GM21526 (cell line): ENCODE results near the gene BSCL2.
"Not testable (repeated sequence)": the region's sequence is repeated elsewhere in the genome, so short reads cannot be mapped to it uniquely, and the experiment has no call there.

Experiments used
- ATAC-seq: cut with Tn5 transposase; IDR thresholded peaks from one replicate; pipeline ENCODE4 v1.9.1; 2021; ENCODE audit warnings: moderate library complexity; ENCODE audit not compliant: unreplicated experiment, low FRiP score

The BSCL2 gene

DNA sequence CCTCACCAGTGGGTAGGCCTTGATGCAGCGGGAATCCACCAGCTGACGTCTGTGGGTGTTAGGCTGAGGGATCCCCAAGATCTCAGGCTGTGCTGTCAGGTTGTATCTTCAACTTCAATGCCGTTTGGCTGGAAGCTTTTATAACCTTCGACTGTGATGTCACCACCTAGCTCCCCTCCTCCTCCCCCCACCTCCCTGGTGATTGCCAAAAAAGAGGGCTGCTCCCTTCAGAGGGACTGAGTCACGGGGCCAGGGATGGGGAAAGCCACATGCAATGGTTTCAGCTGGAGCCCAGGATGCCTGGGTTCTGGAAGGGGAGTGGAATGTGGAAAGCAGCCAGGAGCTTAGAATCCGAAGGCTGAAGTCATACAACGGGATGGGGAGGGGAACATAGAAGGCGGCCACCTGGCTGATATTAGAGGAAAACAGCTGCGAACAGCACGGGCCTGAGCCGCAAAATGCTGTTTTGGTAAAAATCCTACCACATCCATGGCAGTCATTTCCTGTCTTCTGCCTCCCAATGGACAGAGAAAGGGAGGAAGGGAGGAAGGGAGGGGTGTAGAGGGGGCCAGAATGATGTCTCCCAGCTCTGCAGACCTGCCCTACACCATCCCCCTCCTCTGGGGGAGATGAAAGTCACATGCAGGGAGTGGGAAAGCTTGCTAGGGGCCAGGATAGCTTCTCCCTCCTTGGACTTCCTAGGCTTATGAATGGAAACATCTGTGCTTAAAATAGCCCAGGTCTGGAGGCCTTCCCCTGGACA is 17.6 kb downstream of the BSCL2 start, which contains the start of gene LRRN4CL:
LRRN4CL (minus strand) TSS at position 110 of the 763 bp plus-strand sequence. CDS start 1,022 bp downstream, outside the sequence.
- ATAC-seq = no peak

DNA sequence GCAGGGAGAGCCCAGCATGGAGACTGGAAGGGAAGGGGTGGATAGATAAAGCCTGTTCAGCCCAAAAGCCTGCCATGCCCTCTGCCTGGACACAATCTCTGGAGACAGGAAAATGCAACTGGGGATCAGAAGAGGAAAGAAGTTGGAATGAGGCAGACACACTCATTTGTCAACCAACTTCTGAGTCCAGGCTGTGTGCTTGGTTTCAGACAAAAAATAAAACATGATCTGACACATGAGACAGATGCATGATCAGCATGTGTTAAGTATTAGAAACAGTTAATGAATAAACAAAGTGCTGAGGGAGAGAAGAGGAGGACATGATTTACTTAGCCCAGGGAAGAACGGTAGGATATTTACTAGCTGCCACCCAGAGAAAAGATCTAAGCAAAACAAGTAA is 18.7 kb downstream of the BSCL2 start:
- ATAC-seq = no peak

DNA sequence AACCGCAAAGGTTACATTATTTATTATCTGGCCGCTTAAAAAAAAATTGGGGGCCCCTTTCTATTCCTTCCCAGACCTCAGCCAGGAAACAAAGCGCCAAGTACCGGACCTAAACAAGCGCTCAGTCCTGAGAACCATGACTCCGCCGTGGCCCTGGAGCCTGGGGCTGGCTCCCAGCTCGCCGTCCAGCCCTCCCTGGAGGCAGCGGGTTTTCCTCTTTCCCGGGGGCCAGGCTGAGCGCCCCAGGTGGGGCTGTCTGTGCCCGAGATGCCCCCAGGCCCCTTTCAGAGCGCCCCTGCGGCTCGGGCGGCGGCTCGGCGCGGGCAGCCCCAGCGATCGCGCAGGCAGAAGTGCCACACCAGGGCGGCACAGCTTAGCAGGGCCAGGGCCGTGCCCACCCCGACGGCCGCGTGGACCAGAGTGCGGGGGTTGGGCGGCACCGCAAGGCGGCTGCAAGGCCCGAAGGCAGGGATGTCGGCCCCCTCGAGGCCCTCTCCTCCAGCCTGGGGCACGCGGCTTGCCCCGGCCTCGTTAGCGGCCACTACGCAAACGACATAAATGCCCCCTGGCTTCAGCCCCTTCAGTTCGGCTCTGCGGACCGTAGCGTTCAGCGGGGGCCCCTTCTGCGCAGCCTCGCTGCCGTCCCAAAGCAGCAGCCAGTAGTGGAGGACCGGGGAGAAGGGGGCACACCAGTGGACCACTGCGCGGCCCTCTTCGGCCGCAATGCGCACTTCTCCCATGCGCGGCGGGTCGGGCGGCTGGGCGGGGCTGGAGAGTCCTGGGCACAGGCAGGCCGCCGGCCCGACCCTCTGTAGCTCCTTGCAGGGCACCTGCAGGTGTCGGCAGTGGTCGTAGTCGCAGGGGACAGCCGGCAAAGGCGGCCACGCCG is 19.5 kb downstream of the BSCL2 start:
- no peak for ATAC-seq

DNA sequence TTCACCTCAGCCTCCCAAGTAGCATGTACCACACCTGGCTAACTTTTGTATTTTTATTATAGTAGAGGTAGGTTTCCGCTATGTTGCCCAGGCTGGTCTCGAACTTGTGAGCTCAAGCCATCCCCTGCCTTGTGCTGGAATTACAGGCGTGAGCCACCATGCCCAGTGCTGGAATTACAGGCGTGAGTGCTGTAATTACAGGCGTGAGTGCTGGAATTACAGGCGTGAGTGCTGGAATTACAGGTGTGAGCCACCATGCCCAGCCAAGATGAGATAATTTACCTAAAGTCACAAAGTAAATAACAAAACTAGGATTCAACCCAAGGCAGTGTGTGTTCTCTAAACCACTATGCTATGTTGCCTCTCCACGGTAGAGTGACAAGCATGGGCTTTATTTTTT is 24.7 kb downstream of the BSCL2 start:
- ATAC-seq = no peak

DNA sequence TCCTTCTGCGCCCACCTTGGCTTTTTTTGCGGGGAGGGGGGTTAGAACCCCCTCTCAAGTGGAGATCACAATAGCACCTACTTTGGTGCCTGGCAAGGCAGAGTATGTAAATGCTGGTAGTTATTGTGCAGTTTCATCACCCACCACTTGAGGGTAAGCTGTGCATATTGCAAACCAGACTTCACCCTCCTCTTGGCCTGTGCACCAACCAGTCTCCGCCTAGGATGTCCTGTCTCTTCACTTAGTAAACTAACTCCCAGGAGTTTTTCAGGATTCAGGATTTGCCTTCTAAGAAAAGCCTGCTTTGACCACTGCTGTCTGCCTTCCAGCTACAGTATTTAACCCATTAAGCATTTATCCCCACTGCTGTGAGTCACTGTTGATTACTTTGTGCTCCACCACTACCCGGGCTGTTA is 26.4 kb downstream of the BSCL2 start:
- no peak for ATAC-seq

DNA sequence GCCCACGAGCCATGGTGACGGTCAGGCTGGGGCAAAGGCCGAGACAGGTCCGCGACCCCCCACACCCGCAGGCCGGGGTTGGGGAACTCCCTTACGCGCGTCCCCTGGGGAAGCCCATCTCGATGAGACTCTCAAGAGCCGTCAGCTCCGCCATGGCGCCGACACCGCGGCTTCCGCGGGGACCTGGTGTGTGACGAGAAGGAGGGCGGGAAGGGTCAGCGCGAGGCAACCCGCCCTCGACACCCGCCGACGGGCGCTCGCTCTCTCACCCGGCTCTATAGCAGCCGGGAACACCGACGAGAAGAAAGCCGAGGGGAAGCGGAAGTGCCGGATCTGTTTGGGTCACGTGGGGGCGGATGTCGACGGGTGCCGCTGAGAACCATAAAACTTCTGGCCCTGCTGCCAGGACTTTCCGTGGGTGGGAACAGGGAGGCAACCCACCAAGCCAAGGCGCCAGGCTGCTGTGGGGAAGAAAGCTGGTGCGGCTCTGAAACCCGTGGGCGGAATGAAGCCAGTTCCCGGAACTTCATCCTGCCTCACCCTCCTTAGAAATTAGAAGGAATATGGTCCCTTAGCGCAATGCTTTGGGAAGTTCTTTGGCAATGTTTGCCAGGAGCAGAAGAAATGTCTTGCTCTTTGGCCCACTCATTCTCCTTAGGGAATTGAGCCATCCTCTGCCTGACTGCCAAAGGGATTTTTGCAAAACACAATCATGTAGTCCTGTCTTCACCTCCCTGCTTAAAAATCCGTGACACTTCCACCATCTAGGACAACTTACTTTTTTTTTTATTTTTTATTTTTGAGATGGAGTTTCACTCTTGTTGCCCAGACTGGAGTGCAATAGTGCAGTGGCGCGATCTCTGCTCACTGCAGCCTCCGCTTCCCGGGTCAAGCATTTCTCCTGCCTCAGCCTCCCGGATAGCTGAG is 28.2 kb downstream of the BSCL2 start, which contains the start of gene UBXN1:
UBXN1 (minus strand) TSS at position 304 of the 927 bp plus-strand sequence; CDS start at position 154, 150 bp downstream.
- ATAC-seq = no peak

DNA sequence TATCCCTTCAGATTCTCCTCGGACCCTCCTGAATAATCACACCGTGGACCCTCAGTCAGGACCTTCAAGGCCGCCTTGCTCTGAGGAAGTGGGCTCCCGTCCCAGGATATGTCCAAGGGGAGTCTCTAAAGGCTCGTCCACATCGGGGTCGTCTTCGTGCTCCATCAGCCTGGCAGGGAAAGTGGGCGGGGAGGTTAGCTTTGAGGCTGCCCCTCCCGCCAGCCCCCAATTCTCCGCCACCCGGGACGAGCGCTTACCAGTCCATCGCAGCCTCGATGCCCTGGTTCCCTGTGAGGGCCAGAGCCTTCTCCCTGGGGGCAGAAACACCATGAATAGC is 28.8 kb downstream of the BSCL2 start:
- ATAC-seq = no peak

DNA sequence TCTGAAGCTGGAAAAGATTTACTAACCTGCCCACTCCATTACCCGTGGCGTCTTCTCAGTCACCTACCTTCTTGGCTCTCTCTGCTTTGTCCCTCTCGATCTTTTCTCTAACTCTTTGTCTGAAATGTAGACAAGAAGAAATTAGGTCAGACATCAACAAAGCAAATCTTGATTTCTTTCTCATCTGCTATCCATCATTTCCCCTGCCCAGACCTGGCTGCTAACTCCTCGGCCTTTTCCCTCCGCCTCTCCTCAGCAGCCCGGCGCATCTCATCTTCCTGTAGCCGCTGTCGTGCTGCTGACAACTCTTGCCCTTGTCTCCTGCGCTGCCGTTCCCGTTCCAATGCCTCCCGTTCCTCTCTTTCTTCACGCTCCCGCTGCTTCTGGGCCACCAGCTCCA is 29.5 kb downstream of the BSCL2 start:
- no peak for ATAC-seq

DNA sequence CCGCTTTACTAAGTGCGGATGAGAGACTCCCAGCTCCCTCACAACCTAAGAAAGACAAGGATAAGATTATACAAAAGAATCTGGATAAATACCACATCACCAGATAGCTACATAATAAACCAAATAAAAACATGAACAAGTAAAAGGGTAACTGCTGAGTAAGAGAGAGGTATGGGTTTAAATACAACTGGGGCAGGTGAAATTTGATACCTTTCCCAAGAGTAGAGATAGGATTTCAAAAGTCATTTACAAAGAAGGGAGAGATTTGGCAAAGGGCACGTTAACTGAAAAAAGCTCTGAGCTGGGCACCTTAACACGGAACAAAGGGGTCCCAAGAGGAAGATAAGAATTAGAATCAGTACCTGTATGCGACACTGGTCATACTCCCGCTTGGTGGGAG is 30.1 kb downstream of the BSCL2 start:
- no peak for ATAC-seq

DNA sequence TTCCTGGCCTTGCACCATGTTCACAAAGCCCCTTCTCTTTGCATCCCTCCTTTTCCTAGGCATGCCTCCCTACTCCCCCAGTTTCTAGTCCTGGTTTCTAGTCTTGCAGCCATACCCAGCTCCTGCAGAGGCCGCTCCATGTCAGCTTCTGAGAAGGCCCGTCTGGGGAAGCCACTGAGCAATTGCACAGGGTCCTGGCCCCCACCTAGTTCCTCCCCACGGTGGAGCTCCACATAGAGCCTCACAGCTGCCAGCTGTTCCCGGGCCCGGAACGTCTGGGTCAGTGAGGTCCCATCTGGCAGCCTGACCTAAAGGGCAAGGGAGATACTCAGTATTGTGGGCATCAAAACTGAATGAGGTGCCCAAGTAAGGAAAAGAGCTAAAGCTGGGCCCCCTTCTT is 30.5 kb downstream of the BSCL2 start:
- ATAC-seq = no peak

DNA sequence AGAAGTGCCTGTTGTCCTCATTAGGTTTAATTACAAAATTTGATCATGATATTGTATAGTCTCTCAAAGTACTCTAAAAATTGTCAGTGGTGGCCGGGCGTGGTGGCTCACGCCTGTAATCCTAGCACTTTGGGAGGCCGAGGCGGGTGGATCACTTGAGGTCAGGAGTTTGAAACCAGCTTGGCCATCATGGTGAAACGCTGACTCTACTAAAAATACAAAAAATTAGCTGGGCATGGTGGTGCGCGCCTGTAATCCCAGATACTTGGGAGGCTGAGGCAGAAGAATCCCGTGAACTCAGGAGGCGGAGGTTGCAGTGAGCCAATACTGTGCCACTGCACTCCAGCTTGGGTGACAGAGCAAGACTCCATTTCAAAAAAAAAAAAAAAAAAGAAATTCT is 31.8 kb downstream of the BSCL2 start:
- ATAC-seq = not testable (repeated sequence)

DNA sequence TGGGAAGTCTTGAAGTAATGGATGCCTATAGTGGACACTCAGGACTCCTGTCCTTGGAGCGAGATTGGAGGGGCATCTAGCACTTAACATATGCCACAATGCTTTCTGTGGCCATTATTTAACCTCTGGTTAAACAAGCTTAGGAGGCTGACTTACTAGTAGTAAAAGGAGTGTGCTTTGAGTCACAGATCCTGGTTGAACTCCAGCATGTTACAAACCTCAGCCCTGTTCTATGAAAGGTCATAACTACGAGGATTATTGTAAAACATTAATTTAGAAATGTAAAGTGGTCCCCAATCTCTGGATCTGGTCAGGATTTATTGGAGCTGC is 34.1 kb downstream of the BSCL2 start:
- no peak for ATAC-seq

DNA sequence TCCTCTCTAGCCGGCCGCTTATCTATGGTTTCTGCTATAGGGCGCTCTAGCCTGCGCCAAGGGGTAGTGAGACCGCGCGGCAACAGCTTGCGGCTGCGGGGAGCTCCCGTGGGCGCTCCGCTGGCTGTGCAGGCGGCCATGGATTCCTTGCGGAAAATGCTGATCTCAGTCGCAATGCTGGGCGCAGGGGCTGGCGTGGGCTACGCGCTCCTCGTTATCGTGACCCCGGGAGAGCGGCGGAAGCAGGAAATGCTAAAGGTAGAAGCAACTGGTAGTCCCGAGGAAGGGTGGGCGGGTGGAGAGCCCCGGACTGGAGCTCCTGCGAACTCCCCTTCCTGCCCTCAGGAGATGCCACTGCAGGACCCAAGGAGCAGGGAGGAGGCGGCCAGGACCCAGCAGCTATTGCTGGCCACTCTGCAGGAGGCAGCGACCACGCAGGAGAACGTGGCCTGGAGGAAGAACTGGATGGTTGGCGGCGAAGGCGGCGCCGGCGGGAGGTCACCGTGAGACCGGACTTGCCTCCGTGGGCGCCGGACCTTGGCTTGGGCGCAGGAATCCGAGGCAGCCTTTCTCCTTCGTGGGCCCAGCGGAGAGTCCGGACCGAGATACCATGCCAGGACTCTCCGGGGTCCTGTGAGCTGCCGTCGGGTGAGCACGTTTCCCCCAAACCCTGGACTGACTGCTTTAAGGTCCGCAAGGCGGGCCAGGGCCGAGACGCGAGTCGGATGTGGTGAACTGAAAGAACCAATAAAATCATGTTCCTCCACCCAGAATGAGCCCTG is 35.4 kb downstream of the BSCL2 start, which contains the start of the genes LBHD1 and UQCC3:
LBHD1 (minus strand) TSS at position 660 of the 782 bp plus-strand sequence. CDS start 2,236 bp downstream, outside the sequence.
UQCC3 (plus strand) TSS at position 66 of the 782 bp plus-strand sequence; CDS start at position 139, 73 bp downstream.
- ATAC-seq = no peak

DNA sequence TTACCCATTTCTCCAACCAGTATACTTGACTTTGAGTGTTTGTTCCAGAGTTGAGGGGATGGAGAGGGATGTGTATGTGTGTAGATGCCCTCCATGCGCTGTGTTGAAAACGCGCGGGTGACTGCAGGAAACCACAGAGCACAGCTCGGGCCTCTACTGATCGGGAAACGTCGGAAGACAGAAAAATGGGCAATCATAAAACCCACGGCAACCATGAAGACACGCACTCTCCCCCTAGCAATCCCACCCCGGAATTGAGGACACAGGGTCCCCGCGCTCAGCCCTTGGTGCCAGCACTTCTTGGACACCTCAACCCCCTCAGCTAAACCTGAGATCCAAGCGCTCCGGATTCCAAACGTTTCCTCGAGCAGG is 36.0 kb downstream of the BSCL2 start:
- no peak for ATAC-seq

DNA sequence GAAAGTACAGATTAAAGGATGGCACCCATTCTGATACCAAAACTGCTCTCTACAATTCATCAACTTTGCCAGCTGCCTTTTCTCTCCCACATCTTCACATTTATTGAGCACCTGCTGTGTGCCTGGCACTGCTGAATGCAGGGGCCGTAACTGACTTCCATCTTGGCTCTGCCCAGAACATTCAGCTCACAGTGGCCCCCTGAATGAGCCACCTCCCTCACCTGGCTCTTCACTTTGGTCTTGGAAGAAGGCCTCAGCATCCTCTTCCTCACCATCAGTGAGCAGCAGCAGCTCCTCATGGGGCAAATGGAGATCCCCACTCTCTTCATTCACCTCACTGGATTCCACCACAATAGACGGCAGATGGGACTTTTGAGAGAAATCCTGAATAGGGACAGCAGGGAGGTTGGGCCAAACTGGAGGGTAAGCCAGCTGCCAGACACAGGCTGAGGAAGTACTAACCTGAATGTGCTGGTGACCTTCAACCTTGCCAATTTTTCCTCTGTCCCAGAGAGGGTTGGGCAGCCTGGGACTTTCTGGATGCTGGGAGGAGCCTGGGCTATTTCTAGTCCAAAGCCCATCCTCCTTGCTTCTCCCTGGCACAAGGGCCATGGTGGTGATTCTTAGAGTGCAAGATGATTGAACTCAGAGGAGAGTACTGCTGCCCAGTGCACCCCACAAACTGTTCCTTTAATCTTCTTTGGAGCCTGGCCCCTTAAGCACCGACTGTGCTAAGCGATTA is 37.6 kb downstream of the BSCL2 start:
- no peak for ATAC-seq

DNA sequence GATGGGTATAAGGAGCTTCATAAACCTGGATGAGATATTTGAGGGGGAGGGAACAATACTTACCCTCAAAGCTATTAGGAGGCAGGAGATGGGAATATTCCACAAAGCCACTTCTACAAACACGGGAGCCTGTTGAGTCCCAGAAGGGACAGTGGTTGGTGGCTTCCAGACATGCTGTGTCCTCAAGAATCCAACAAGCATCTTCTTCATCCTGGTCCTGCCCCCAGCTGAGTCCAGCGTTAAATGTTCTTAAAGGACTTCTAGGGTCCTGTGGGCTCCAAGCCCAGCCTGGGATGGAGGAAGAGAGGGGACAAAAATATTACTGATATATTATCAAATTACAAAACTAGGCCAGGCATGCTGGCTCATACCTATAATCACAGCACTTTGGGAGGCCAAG is 39.8 kb downstream of the BSCL2 start:
- no peak for ATAC-seq

DNA sequence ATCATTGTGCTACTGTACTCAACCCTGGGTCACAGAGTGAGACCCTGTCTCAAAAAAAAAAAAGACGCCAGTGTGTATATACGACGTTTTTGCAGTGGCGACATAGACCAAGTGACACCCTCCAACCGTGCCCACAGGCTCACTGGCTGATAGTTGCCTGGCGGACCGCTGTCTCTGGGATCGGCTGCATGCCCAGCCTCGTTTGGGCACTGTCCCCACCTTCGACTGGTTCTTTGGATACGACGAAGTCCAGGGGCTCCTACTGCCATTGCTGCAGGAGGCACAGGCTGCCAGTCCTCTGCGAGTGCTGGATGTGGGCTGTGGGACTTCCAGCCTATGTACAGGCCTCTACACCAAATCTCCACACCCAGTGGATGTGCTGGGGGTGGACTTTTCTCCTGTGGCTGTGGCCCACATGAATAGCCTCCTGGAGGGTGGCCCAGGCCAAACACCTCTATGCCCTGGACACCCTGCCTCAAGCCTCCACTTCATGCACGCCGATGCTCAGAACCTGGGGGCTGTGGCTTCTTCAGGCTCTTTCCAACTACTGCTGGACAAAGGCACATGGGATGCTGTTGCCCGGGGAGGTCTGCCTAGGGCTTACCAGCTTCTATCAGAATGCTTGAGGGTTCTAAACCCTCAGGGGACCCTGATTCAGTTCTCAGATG is 40.8 kb downstream of the BSCL2 start:
- ATAC-seq = no peak

DNA sequence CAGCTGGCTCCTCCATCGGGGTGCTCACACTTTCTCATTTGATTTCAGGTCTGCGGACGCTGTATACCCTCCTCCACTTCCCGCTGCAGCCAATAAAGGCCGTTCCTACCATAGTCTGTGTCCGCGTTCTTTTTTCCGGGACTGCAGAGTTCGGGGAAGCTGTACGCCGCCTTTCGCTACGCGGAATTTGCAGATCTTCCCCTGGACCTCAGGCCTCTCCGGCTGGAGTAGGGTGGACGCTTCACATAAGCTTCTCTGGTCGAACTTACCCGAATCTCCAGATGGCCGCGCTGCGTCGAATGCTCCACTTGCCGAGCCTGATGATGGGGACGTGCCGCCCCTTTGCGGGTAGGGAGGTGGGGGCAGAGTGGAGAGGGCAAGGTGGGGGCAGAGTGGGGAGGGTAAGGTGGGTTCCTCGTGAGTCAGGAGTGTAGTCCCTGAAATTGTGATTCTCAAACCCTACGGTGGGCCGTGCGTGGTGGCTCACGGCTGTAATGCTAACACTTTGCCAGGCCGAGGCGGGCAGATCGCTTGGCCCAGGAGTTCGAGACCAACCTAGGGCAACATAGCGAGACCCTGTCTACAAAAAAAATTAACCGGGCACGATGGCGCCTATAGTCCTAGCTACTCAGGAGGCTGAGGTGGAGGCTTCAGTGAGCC is 41.5 kb downstream of the BSCL2 start:
- ATAC-seq = peak; percentile 11
